BE2C (cell line): Measurements from ENCODE around the gene ERBIN.

Experiments
- DNase-seq: peaks from one replicate; pipeline ENCODE4 v3.0.0-alpha.2; 2020
- H3K27me3 ChIP-seq: fragments of 250-450 bp; sonication (Bioruptor Pico); 2 replicates; pipeline ENCODE4 v1.5.1; 2020; ENCODE audit warnings: mild to moderate bottlenecking
- H3K36me3 ChIP-seq: fragments of 250-450 bp; sonication (Bioruptor Pico); 2 replicates; pipeline ENCODE4 v1.5.1; 2020; ENCODE audit warnings: mild to moderate bottlenecking
- H3K4me1 ChIP-seq: fragments of 250-450 bp; sonication (Bioruptor Pico); 2 replicates; pipeline ENCODE4 v1.5.1; 2020
- H3K4me3 ChIP-seq: 2 replicates; pipeline ENCODE4 v1.5.1; 2011; ENCODE audit warnings: low read depth, low read length
- H3K9me3 ChIP-seq: fragments of 250-450 bp; sonication (Bioruptor Pico); 2 replicates; pipeline ENCODE4 v1.5.1; 2020
- TF ChIP-seq, protein P1 (sequence below): IDR thresholded peaks from 2 replicates; pipeline ENCODE4 v1.5.1; 2012; ENCODE audit warnings: mild to moderate bottlenecking, low read depth, low read length

The ERBIN gene

DNA sequence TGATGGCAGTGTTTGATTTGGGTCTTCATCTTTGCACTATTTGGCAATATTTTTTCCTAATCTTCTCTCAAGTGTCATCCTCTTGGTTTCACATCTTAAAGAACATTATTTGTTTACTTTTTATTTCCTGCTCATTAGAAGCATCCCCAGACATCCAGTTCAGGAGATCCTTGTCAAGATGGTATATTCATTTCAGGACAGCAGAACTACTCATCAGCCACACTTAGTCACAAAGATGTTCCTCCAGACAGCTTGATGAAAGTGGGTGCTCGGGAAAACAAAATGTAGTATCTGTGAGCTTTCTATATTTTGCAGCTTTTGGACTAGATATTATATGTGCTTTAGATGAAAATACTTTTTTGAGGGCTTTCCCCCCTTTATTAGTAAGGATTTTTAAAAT is 145.7 kb downstream of the ERBIN start:
- H3K4me1 ChIP-seq, result no peaks in the 10 kb centered on the region
- no peaks in the 10 kb centered on the region for H3K27me3 ChIP-seq
- no peaks in the 10 kb centered on the region for H3K9me3 ChIP-seq
- no peak for DNase-seq
- no peak overlapping the region for H3K4me3 ChIP-seq
- TF ChIP-seq, protein P1, sequence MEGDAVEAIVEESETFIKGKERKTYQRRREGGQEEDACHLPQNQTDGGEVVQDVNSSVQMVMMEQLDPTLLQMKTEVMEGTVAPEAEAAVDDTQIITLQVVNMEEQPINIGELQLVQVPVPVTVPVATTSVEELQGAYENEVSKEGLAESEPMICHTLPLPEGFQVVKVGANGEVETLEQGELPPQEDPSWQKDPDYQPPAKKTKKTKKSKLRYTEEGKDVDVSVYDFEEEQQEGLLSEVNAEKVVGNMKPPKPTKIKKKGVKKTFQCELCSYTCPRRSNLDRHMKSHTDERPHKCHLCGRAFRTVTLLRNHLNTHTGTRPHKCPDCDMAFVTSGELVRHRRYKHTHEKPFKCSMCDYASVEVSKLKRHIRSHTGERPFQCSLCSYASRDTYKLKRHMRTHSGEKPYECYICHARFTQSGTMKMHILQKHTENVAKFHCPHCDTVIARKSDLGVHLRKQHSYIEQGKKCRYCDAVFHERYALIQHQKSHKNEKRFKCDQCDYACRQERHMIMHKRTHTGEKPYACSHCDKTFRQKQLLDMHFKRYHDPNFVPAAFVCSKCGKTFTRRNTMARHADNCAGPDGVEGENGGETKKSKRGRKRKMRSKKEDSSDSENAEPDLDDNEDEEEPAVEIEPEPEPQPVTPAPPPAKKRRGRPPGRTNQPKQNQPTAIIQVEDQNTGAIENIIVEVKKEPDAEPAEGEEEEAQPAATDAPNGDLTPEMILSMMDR, result no peak
- no peaks in the 10 kb centered on the region for H3K36me3 ChIP-seq

DNA sequence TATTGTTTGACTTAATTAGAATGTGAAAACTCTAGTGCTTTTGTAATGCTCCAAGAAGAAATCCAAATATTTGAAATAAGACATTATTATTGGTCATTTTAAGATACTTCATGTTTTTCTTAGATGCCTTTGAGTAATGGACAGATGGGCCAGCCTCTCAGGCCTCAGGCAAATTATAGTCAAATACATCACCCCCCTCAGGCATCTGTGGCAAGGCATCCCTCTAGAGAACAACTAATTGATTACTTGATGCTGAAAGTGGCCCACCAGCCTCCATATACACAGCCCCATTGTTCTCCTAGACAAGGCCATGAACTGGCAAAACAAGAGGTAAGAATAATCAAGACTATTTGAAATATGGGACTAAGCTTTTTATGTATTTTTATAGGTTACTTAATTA is 148.5 kb downstream of the ERBIN start:
- H3K4me3 ChIP-seq, result no peak overlapping the region
- H3K36me3 ChIP-seq, result no peaks in the 10 kb centered on the region
- no peaks in the 10 kb centered on the region for H3K9me3 ChIP-seq
- H3K4me1 ChIP-seq, result no peaks in the 10 kb centered on the region
- TF ChIP-seq, protein P1, result no peak
- no peaks in the 10 kb centered on the region for H3K27me3 ChIP-seq
- DNase-seq, result peak; percentile 20

DNA sequence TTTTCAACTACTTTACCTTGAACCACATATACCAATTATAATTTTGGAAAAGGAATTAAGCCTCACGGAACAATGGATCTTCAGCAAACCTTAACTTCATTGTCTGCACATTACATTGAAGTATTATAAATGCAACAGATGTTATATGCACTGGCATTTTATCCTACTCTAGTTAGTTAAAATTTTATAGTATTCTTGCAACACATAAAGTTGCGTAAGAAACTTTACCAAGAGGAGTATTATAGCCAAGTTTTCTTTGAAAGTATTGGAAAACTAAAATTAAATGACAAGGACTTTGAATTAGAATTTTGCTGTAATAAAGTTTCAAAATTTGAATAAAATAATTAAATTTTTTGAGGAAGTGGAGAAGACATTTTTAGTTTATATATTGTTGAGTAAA is 154.3 kb downstream of the ERBIN start:
- no peak for DNase-seq
- Histone ChIP-seq H3K9me3 (no peaks in the 10 kb centered on the region), H3K4me1 (no peaks in the 10 kb centered on the region)

DNA sequence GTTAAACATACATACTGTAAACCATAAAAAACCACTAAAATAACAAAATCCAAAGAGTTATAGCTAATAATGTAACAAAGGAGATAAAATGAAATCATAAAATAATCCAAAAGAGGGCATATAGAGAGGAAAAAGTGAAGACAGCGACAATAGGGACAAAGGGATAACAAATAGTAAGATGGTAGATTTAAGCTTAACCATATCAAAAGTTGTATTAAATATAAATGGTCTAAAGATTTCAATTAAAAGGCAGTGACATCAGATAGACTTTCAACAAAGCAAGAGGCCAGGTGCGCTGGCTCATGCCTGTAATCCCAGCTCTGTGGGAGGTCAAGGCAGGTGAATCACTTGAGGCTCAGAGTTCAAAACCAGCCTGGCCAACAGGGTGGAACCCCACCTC is 163.0 kb downstream of the ERBIN start:
- Histone ChIP-seq H3K27me3 (no peaks in the 10 kb centered on the region), H3K4me1 (no peaks in the 10 kb centered on the region), H3K4me3 (no peak overlapping the region), H3K9me3 (no peaks in the 10 kb centered on the region), H3K36me3 (no peaks in the 10 kb centered on the region)
- TF ChIP-seq, protein P1, result no peak
- DNase-seq, result no peak

More for the DNA sequence above, 154.3 kb downstream of the ERBIN start:
- H3K27me3 ChIP-seq, result no peaks in the 10 kb centered on the region
- H3K36me3 ChIP-seq, result no peaks in the 10 kb centered on the region
- no peak overlapping the region for H3K4me3 ChIP-seq
- TF ChIP-seq, protein P1, result no peak

DNA sequence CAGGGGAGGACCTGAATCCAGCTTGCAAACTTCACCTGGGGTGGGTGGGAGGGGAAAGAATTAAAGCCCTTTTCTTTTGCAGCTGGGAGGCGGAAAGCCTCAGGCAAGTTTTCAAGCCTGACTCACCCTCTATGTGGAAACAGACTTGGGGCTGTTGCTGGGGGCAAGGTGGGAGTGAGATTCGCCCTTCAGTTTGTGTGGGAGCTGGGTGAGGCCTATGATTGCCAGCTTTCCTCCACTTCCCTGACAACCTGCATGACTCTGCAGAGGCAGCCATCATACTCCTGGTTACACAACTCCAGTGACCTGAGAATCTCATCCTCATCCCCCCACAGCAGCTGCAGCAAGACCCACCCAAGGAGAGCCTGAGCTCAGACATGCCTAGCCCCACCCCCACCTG is 174.5 kb downstream of the ERBIN start:
- H3K9me3 ChIP-seq, result peaks cover 4% of the 10 kb centered on the region; the same call in 1 of the 2 replicates
- TF ChIP-seq, protein P1, result no peak
- no peak overlapping the region for H3K4me3 ChIP-seq
- H3K4me1 ChIP-seq, result no peaks in the 10 kb centered on the region
- no peaks in the 10 kb centered on the region for H3K36me3 ChIP-seq
- H3K27me3 ChIP-seq, result no peaks in the 10 kb centered on the region
- DNase-seq, result no peak

DNA sequence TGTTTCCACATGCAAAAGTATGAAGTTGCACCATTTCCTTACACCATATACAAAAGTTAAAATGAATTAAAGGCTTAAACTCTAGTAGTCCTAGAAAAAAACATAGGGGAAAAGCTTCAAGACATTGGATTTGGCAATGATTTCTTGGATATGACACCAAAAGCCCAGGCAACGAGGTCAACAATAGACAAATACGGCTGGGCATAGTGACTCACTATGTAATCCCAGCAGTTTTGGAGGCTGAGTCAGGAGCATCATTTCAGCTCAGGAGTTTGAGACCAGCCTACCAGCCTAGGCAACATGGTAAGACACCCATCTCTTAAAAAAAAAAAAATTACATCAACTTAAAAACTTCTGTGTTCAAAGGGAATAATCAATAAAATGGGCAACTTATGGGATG is 186.8 kb downstream of the ERBIN start:
- H3K4me1 ChIP-seq, result no peaks in the 10 kb centered on the region

More for the DNA sequence above, 186.8 kb downstream of the ERBIN start:
- H3K9me3 ChIP-seq, result no peaks in the 10 kb centered on the region
- H3K36me3 ChIP-seq, result no peaks in the 10 kb centered on the region
- TF ChIP-seq, protein P1, result no peak
- DNase-seq, result no peak
- no peak overlapping the region for H3K4me3 ChIP-seq
- H3K27me3 ChIP-seq, result no peaks in the 10 kb centered on the region
